HepG2 (cell line): Measurements from ENCODE around the gene NKD1. TPM values are rescaled to one million over a fixed set of nuclear protein-coding genes. Genes with fewer than 3 reads are reported as not detected.

Experiments
- FOXJ3 ChIP-seq: sonication (generic); formaldehyde crosslinking; IDR thresholded peaks from 2 replicates; pipeline ENCODE4 v1.4.0; 2020; ENCODE audit warnings: missing genetic modification reagents, mild to moderate bottlenecking, borderline replicate concordance
- KDM3A ChIP-seq: IDR thresholded peaks from 2 replicates; pipeline ENCODE4 v1.6.1; 2018; ENCODE audit warnings: low read depth, missing compliant biosample characterization
- POLR2AphosphoS2 ChIP-seq: IDR thresholded peaks from 2 replicates; pipeline ENCODE4 v1.6.1; 2011; ENCODE audit warnings: low read depth, low read length, improper control_type of control experiment
- RXRA ChIP-seq: sonication (generic); formaldehyde crosslinking; IDR thresholded peaks from 2 replicates; pipeline ENCODE4 v1.5.1; 2020; ENCODE audit warnings: missing genetic modification reagents
- SSRP1 ChIP-seq: IDR thresholded peaks from 2 replicates; pipeline ENCODE4 v1.6.1; 2016; ENCODE audit warnings: control low read depth
- ZBTB4 ChIP-seq: sonication (generic); formaldehyde crosslinking; IDR thresholded peaks from 2 replicates; pipeline ENCODE4 v1.4.0; 2020; ENCODE audit warnings: missing genetic modification reagents, mild to moderate bottlenecking, borderline replicate concordance
- ZNF280D ChIP-seq: sonication (generic); formaldehyde crosslinking; IDR thresholded peaks from 2 replicates; pipeline ENCODE4 v1.5.1; 2020; ENCODE audit warnings: mild to moderate bottlenecking, missing genetic modification reagents
- ZNF484 ChIP-seq: sonication (generic); formaldehyde crosslinking; IDR thresholded peaks from 2 replicates; pipeline ENCODE4 v1.5.1; 2020; ENCODE audit warnings: mild to moderate bottlenecking, low read depth, missing genetic modification reagents, borderline replicate concordance
- ZNF543 ChIP-seq: sonication (generic); formaldehyde crosslinking; IDR thresholded peaks from 2 replicates; pipeline ENCODE4 v1.4.0; 2020; ENCODE audit warnings: mild to moderate bottlenecking, missing genetic modification reagents
- ZNF615 ChIP-seq: sonication (generic); formaldehyde crosslinking; IDR thresholded peaks from 2 replicates; pipeline ENCODE4 v1.5.0; 2020; ENCODE audit warnings: mild to moderate bottlenecking, missing genetic modification reagents, borderline replicate concordance
- ZNF776 ChIP-seq: sonication (generic); formaldehyde crosslinking; IDR thresholded peaks from 2 replicates; pipeline ENCODE4 v1.4.0; 2020; ENCODE audit warnings: mild to moderate bottlenecking, missing genetic modification reagents
- ZSCAN21 ChIP-seq: sonication (generic); formaldehyde crosslinking; IDR thresholded peaks from 2 replicates; pipeline ENCODE4 v1.8.0; 2022; ENCODE audit warnings: mild to moderate bottlenecking, missing genetic modification reagents, moderate library complexity, borderline replicate concordance
- polyA plus RNA-seq, 8 experiments: library from polyadenylated mRNA; depleted of rRNA in 3 of 8; stranded (reverse) in 7 of 8; unstranded in 1 of 8; fragments of >200 nt; fragmentation: Illumina TruSeq in 4 of 8; extraction: Trizol in 4 of 8; gene quantifications; 2 replicates each; pipeline versions ENCODE4 v1.2.1 to v1.2.3, GENCODE V29; 2011 to 2016; ENCODE audit warnings: low read depth in 4 of 8, missing spikeins in 1 of 8, mixed read lengths in 1 of 8; ENCODE audit not compliant: insufficient read depth in 1 of 8
- total RNA-seq, 5 experiments: library from RNA; depleted of rRNA; stranded (reverse); fragments of >200 nt; fragmentation: Illumina TruSeq; extraction: Trizol; gene quantifications; 2 replicates each; pipeline ENCODE4 v1.2.3, GENCODE V29; 2016; ENCODE audit warnings: low read depth in 1 of 5

Gene NKD1
- total and polyA plus RNA-seq, 2 of the 13 experiments (the other 11 are each of a cell fraction or from before 2014, with no cell fraction given) = 70.4 to 121 TPM

- no peak for TF ChIP-seq FOXJ3 (CRISPR knock-in tag)
- TF ChIP-seq SSRP1 (CRISPR knock-in tag) = no peak; the same call in 1 of the 2 replicates
- no peak for TF ChIP-seq ZBTB4 (CRISPR knock-in tag)
- 0 out of 2 replicates have a peak, but pooled peaks have one; percentile 4 for TF ChIP-seq POLR2AphosphoS2
- no peak for TF ChIP-seq ZNF280D (CRISPR knock-in tag)
- TF ChIP-seq ZNF543 (CRISPR knock-in tag) = no peak
- no peak for TF ChIP-seq ZNF615 (CRISPR knock-in tag)
- TF ChIP-seq ZSCAN21 = no peak
- TF ChIP-seq KDM3A (CRISPR knock-in tag) = no peak
- TF ChIP-seq RXRA (CRISPR knock-in tag) = no peak
- TF ChIP-seq ZNF776 (CRISPR knock-in tag) = no peak
- no peak for TF ChIP-seq ZNF484
These were observed 59.9 kb downstream of the NKD1 start (continued) for GRCh38 chr16:50607970-50608557.
